HepG2 (cell line): Measurements from ENCODE around the gene SLAIN2. TPM values are rescaled to one million over a fixed set of nuclear protein-coding genes. Genes with fewer than 3 reads are reported as not detected.
A peak's percentile ranks its signal among the peaks of the same experiment; 100 is the strongest.

ENCODE experiments used
- ADNP ChIP-seq: sonication (generic); formaldehyde crosslinking; IDR thresholded peaks from 2 replicates; pipeline ENCODE4 v1.4.0; 2020; ENCODE audit warnings: missing genetic modification reagents
- DMAP1 ChIP-seq: IDR thresholded peaks from 2 replicates; pipeline ENCODE4 v1.6.1; 2016
- ELF4 ChIP-seq: sonication (generic); formaldehyde crosslinking; IDR thresholded peaks from 2 replicates; pipeline ENCODE4 v1.5.0; 2020; ENCODE audit warnings: missing genetic modification reagents, mild to moderate bottlenecking, moderate library complexity, borderline replicate concordance
- HOXA9 ChIP-seq: sonication (generic); formaldehyde crosslinking; IDR thresholded peaks from 2 replicates; pipeline ENCODE4 v1.8.1; 2022; ENCODE audit warnings: missing genetic modification reagents, mild to moderate bottlenecking, moderate library complexity, borderline replicate concordance
- KAT8 ChIP-seq: IDR thresholded peaks from 2 replicates; pipeline ENCODE4 v1.6.1; 2016; ENCODE audit warnings: missing genetic modification reagents, missing compliant biosample characterization
- NFKB2 ChIP-seq: sonication (generic); formaldehyde crosslinking; IDR thresholded peaks from 2 replicates; pipeline ENCODE4 v1.4.0; 2020; ENCODE audit warnings: missing genetic modification reagents, borderline replicate concordance
- NFYC ChIP-seq: IDR thresholded peaks from 2 replicates; pipeline ENCODE4 v1.6.1; 2016; ENCODE audit warnings: missing genetic modification reagents, missing compliant biosample characterization
- ZBTB3 ChIP-seq: sonication (generic); formaldehyde crosslinking; IDR thresholded peaks from 2 replicates; pipeline ENCODE4 v1.4.0; 2020; ENCODE audit warnings: low read depth, mild to moderate bottlenecking, moderate library complexity, missing genetic modification reagents, borderline replicate concordance
- ZNF10 ChIP-seq: sonication (generic); formaldehyde crosslinking; IDR thresholded peaks from 2 replicates; pipeline ENCODE4 v1.4.0; 2020; ENCODE audit warnings: mild to moderate bottlenecking, low read depth, missing genetic modification reagents, borderline replicate concordance
- ZNF20 ChIP-seq: sonication (generic); formaldehyde crosslinking; IDR thresholded peaks from 2 replicates; pipeline ENCODE4 v1.4.0; 2020; ENCODE audit warnings: mild to moderate bottlenecking, moderate library complexity, missing genetic modification reagents
- ZNF570 ChIP-seq: sonication (generic); formaldehyde crosslinking; IDR thresholded peaks from 2 replicates; pipeline ENCODE4 v1.4.0; 2020; ENCODE audit warnings: mild to moderate bottlenecking, missing genetic modification reagents, borderline replicate concordance
- ZNF7 ChIP-seq: IDR thresholded peaks from 2 replicates; pipeline ENCODE4 v1.6.1; 2016; ENCODE audit warnings: missing biosample characterization, missing genetic modification reagents
- ZNF776 ChIP-seq: sonication (generic); formaldehyde crosslinking; IDR thresholded peaks from 2 replicates; pipeline ENCODE4 v1.4.0; 2020; ENCODE audit warnings: mild to moderate bottlenecking, missing genetic modification reagents
- ZNF780A ChIP-seq: sonication (generic); formaldehyde crosslinking; IDR thresholded peaks from 2 replicates; pipeline ENCODE4 v1.8.0; 2022; ENCODE audit warnings: mild to moderate bottlenecking, missing genetic modification reagents, moderate library complexity
- polyA plus RNA-seq, 8 experiments: library from polyadenylated mRNA; depleted of rRNA in 3 of 8; stranded (reverse) in 7 of 8; unstranded in 1 of 8; fragments of >200 nt; fragmentation: Illumina TruSeq in 4 of 8; extraction: Trizol in 4 of 8; gene quantifications; 2 replicates each; pipeline versions ENCODE4 v1.2.1 to v1.2.3, GENCODE V29; 2011 to 2016; ENCODE audit warnings: low read depth in 4 of 8, missing spikeins in 1 of 8, mixed read lengths in 1 of 8; ENCODE audit not compliant: insufficient read depth in 1 of 8
- total RNA-seq, 5 experiments: library from RNA; depleted of rRNA; stranded (reverse); fragments of >200 nt; fragmentation: Illumina TruSeq; extraction: Trizol; gene quantifications; 2 replicates each; pipeline ENCODE4 v1.2.3, GENCODE V29; 2016; ENCODE audit warnings: low read depth in 1 of 5
- TF ChIP-seq, protein P1 (sequence below): sonication (generic); formaldehyde crosslinking; IDR thresholded peaks from 2 replicates; pipeline ENCODE4 v1.8.1; 2023; ENCODE audit warnings: mild to moderate bottlenecking, missing genetic modification reagents
- TF ChIP-seq, protein P2 (sequence below), 2 experiments: fragments of 450-650 bp in 1 of 2; sonication (generic) in 1 of 2; formaldehyde crosslinking; IDR thresholded peaks; 2 replicates each; pipeline versions ENCODE4 v1.5.0 to v1.8.0; 2020 to 2022; ENCODE audit warnings: mild to moderate bottlenecking in 1 of 2, missing genetic modification reagents in 1 of 2
- TF ChIP-seq, protein P3 (sequence below): IDR thresholded peaks from 2 replicates; pipeline ENCODE4 v1.6.1; 2012; ENCODE audit warnings: low read length, improper control_type of control experiment
- TF ChIP-seq, protein P4 (sequence below): sonication (generic); formaldehyde crosslinking; IDR thresholded peaks from 2 replicates; pipeline ENCODE4 v1.8.1; 2023; ENCODE audit warnings: mild to moderate bottlenecking, moderate library complexity, missing genetic modification reagents

Gene SLAIN2
- total and polyA plus RNA-seq, 2 of the 13 experiments (the other 11 are each of a cell fraction or from before 2014, with no cell fraction given), result 20.7 to 22.5 TPM

DNA sequence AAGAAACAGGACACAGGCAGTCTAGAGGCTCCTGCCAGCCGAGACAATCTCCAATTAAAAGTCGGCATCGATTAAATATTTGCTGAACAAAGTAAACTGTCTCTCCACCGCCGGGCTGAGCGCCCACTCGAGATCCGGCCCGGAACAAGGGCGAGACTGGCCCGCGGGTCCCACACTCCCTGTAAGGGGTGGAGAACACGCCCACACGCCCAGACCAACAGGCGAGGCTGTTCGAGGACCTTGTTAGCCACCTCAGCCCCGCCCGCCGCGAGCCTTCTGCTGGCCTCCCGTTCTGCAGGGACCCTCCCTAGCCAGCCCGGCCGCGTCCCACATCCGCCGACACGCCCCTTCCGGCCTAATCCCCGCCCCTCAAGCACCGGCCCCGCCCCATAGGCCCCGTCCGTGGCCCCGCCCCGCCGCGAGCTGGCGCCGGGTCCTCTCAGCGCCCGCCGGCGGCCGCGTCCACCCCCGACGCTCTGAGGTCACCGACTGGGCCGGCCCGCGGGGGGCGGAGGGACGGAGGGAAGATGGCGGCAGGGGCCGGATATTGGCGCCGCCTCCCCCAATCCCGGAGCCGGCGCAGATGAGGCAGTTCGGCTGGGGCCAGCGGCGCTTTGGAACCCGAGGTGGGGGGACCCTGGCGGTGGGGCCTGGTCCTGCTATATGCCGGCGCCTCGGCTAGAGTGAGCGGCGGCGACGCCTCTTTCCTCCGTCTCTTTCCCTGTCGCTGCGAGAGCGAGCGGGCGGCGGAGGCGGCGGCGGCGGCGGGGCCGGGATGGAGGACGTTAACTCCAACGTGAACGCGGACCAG, at the start of gene SLAIN2 (continued):
- TF ChIP-seq, protein P1, sequence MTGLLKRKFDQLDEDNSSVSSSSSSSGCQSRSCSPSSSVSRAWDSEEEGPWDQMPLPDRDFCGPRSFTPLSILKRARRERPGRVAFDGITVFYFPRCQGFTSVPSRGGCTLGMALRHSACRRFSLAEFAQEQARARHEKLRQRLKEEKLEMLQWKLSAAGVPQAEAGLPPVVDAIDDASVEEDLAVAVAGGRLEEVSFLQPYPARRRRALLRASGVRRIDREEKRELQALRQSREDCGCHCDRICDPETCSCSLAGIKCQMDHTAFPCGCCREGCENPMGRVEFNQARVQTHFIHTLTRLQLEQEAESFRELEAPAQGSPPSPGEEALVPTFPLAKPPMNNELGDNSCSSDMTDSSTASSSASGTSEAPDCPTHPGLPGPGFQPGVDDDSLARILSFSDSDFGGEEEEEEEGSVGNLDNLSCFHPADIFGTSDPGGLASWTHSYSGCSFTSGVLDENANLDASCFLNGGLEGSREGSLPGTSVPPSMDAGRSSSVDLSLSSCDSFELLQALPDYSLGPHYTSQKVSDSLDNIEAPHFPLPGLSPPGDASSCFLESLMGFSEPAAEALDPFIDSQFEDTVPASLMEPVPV, result no peak
- no peak for TF ChIP-seq ZBTB3 (CRISPR knock-in tag)
- TF ChIP-seq KAT8 (CRISPR knock-in tag), result peak; percentile 75
- TF ChIP-seq ZNF20, result no peak
- TF ChIP-seq, protein P2, sequence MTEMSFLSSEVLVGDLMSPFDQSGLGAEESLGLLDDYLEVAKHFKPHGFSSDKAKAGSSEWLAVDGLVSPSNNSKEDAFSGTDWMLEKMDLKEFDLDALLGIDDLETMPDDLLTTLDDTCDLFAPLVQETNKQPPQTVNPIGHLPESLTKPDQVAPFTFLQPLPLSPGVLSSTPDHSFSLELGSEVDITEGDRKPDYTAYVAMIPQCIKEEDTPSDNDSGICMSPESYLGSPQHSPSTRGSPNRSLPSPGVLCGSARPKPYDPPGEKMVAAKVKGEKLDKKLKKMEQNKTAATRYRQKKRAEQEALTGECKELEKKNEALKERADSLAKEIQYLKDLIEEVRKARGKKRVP (CRISPR knock-in tag; IDR thresholded peaks at IDR 0.05), result peak in 1 of 2 experiments; percentile 60; a peak in 1 of 4 replicates
- TF ChIP-seq ADNP (CRISPR knock-in tag), result no peak
- TF ChIP-seq, protein P3, sequence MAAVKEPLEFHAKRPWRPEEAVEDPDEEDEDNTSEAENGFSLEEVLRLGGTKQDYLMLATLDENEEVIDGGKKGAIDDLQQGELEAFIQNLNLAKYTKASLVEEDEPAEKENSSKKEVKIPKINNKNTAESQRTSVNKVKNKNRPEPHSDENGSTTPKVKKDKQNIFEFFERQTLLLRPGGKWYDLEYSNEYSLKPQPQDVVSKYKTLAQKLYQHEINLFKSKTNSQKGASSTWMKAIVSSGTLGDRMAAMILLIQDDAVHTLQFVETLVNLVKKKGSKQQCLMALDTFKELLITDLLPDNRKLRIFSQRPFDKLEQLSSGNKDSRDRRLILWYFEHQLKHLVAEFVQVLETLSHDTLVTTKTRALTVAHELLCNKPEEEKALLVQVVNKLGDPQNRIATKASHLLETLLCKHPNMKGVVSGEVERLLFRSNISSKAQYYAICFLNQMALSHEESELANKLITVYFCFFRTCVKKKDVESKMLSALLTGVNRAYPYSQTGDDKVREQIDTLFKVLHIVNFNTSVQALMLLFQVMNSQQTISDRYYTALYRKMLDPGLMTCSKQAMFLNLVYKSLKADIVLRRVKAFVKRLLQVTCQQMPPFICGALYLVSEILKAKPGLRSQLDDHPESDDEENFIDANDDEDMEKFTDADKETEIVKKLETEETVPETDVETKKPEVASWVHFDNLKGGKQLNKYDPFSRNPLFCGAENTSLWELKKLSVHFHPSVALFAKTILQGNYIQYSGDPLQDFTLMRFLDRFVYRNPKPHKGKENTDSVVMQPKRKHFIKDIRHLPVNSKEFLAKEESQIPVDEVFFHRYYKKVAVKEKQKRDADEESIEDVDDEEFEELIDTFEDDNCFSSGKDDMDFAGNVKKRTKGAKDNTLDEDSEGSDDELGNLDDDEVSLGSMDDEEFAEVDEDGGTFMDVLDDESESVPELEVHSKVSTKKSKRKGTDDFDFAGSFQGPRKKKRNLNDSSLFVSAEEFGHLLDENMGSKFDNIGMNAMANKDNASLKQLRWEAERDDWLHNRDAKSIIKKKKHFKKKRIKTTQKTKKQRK, result no peak
- TF ChIP-seq ZNF7 (CRISPR knock-in tag), result no peak
- TF ChIP-seq ELF4 (CRISPR knock-in tag), result no peak
- TF ChIP-seq ZNF780A (CRISPR knock-in tag), result no peak
- TF ChIP-seq, protein P4, sequence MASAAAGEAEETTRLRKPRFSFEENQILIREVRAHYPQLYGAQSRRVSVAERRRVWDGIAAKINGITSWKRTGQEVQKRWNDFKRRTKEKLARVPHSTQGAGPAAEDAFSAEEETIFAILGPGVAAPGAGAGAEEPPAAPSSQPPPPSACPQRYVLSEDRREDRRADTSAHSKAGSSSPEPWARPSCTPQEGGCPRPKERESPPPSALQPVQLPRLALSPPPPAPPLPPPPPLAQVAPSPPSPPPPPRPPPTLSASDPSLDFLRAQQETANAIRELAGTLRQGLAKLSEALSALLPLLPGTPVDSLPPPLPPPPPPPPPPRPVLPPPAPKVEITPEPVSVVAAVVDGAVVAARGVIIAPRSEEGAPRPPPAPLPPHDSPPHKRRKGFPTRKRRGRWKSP (CRISPR knock-in tag), result no peak
- no peak; the same call in 1 of the 2 replicates for TF ChIP-seq NFKB2 (CRISPR knock-in tag)
- no peak for TF ChIP-seq ZNF10 (CRISPR knock-in tag)
- no peak for TF ChIP-seq ZNF776
- TF ChIP-seq HOXA9 (CRISPR knock-in tag), result no peak
- TF ChIP-seq DMAP1 (CRISPR knock-in tag), result peak; percentile 38; the same call in 1 of the 2 replicates
- peak; percentile 21; the same call in 1 of the 2 replicates for TF ChIP-seq NFYC
- no peak for TF ChIP-seq ZNF570
